K562 (cell line): ENCODE data around the gene ERICH6B. TPM values are rescaled to one million over a fixed set of nuclear protein-coding genes. Genes with fewer than 3 reads are reported as not detected.

Experiments
- KLF13 ChIP-seq: fragments of 450-650 bp; IDR thresholded peaks from 2 replicates; pipeline ENCODE4 v1.6.1; 2016; ENCODE audit warnings: missing genetic modification characterization, low read depth, mild to moderate bottlenecking, missing compliant biosample characterization, moderate library complexity, borderline replicate concordance
- TAF9B ChIP-seq: fragments of 450-650 bp; IDR thresholded peaks from 2 replicates; pipeline ENCODE4 v1.6.1; 2018; ENCODE audit warnings: mild to moderate bottlenecking; ENCODE audit not compliant: partially characterized antibody
- polyA plus RNA-seq, 8 experiments: library from polyadenylated mRNA; depleted of rRNA in 4 of 8; stranded (reverse) in 5 of 8; unstranded in 3 of 8; fragments of >200 nt; fragmentation: Nextera tagmentation in 2 of 8; fragmentation: Illumina TruSeq in 1 of 8; extraction: Ambion mirVana in 2 of 8; extraction: Trizol in 1 of 8; gene quantifications; 2 replicates each; pipeline versions ENCODE4 v1.2.1 to v1.2.3, GENCODE V29; 2011 to 2014; ENCODE audit warnings: inconsistent platforms in 1 of 8, missing spikeins in 1 of 8
- total RNA-seq, 7 experiments: library from RNA; depleted of rRNA in 6 of 7; stranded (reverse); fragments of >200 nt in 6 of 7; fragmentation: Illumina TruSeq in 2 of 7; extraction: Trizol in 2 of 7; gene quantifications; 2 replicates each; pipeline versions ENCODE4 v1.2.1 to v1.2.3, GENCODE V29; 2011 to 2021; ENCODE audit warnings: low replicate concordance in 1 of 7
- TF ChIP-seq, protein P1 (sequence below), 2 experiments: fragments of 450-650 bp; IDR thresholded peaks; 2 replicates each; pipeline ENCODE4 v1.6.1; 2018; ENCODE audit warnings: mild to moderate bottlenecking in 2 of 2, low read depth in 1 of 2; ENCODE audit not compliant: partially characterized antibody in 2 of 2
- TF ChIP-seq, protein P2 (sequence below): fragments of 450-650 bp; formaldehyde crosslinking; IDR thresholded peaks from 2 replicates; pipeline ENCODE4 v1.4.0; 2020; ENCODE audit warnings: mild to moderate bottlenecking, moderate library complexity
- TF ChIP-seq, protein P3 (sequence below): fragments of 450-650 bp; formaldehyde crosslinking; IDR thresholded peaks from 2 replicates; pipeline ENCODE4 v1.4.0; 2022; ENCODE audit warnings: missing genetic modification characterization

Gene ERICH6B
- total and polyA plus RNA-seq, 9 of the 15 experiments (the other 6 are each of a cell fraction or from before 2014, with no cell fraction given), result not detected

DNA sequence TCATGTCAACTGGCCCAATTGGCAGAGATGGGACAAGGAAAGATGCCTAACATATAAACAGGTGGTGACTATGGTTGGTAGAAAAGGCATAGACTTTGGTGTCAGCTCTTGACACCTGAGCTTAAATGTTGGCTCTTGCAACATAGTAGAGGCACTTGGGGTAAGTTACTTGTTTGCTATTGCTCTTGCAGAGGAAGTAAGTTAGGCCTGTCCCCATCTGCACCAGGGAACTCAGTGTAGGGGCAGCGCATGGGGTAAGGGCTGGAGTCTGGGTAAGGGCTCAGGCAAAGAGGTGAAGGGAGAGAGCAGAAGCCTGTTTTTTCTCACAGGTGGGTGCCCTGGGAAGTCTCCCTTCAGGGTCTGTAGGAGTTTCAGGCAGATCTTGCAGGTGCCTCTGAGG is 27.6 kb downstream of the ERICH6B start (continued):
- TF ChIP-seq, protein P1, sequence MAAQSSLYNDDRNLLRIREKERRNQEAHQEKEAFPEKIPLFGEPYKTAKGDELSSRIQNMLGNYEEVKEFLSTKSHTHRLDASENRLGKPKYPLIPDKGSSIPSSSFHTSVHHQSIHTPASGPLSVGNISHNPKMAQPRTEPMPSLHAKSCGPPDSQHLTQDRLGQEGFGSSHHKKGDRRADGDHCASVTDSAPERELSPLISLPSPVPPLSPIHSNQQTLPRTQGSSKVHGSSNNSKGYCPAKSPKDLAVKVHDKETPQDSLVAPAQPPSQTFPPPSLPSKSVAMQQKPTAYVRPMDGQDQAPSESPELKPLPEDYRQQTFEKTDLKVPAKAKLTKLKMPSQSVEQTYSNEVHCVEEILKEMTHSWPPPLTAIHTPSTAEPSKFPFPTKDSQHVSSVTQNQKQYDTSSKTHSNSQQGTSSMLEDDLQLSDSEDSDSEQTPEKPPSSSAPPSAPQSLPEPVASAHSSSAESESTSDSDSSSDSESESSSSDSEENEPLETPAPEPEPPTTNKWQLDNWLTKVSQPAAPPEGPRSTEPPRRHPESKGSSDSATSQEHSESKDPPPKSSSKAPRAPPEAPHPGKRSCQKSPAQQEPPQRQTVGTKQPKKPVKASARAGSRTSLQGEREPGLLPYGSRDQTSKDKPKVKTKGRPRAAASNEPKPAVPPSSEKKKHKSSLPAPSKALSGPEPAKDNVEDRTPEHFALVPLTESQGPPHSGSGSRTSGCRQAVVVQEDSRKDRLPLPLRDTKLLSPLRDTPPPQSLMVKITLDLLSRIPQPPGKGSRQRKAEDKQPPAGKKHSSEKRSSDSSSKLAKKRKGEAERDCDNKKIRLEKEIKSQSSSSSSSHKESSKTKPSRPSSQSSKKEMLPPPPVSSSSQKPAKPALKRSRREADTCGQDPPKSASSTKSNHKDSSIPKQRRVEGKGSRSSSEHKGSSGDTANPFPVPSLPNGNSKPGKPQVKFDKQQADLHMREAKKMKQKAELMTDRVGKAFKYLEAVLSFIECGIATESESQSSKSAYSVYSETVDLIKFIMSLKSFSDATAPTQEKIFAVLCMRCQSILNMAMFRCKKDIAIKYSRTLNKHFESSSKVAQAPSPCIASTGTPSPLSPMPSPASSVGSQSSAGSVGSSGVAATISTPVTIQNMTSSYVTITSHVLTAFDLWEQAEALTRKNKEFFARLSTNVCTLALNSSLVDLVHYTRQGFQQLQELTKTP (IDR thresholded peaks at IDR 0.05; ENCODE audit: low read depth in 1 of 2, partially characterized antibody in 2 of 2), result no peak
- TF ChIP-seq TAF9B (no peak), KLF13 (no peak)
- TF ChIP-seq, protein P2, sequence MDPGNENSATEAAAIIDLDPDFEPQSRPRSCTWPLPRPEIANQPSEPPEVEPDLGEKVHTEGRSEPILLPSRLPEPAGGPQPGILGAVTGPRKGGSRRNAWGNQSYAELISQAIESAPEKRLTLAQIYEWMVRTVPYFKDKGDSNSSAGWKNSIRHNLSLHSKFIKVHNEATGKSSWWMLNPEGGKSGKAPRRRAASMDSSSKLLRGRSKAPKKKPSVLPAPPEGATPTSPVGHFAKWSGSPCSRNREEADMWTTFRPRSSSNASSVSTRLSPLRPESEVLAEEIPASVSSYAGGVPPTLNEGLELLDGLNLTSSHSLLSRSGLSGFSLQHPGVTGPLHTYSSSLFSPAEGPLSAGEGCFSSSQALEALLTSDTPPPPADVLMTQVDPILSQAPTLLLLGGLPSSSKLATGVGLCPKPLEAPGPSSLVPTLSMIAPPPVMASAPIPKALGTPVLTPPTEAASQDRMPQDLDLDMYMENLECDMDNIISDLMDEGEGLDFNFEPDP (CRISPR knock-in tag), result no peak
- TF ChIP-seq, protein P3, sequence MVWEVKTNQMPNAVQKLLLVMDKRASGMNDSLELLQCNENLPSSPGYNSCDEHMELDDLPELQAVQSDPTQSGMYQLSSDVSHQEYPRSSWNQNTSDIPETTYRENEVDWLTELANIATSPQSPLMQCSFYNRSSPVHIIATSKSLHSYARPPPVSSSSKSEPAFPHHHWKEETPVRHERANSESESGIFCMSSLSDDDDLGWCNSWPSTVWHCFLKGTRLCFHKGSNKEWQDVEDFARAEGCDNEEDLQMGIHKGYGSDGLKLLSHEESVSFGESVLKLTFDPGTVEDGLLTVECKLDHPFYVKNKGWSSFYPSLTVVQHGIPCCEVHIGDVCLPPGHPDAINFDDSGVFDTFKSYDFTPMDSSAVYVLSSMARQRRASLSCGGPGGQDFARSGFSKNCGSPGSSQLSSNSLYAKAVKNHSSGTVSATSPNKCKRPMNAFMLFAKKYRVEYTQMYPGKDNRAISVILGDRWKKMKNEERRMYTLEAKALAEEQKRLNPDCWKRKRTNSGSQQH (CRISPR knock-in tag), result no peak
- TF ChIP-seq, all 486 proteins: peak for 0
